ENCODE data around the gene XKR3. TPM values are rescaled to one million over a fixed set of nuclear protein-coding genes. Genes with fewer than 3 reads are reported as not detected.
A peak's percentile ranks its signal among the peaks of the same experiment; 100 is the strongest.

The XKR3 gene
- total RNA-seq, 1 experiment from 2014 or later, result not detected

DNA sequence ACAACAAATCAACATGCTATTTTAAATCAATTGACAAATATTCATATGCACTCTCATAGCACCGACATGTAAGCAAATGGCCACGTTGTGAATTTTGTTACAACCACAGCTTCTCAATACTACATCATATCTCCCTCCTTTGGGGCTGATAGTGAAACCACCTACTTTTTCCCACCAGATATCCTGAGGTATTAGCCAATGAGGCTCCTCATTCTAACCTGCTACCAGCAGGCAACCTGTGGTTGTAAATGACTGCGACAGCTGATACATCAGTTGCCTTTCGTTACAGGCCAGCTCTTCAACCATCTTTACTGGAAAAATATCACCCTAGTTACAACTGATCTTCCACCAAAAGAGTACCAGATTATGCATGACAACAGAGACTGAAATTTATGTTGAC is 3.7 kb upstream of the XKR3 start:
- Mint-ChIP-seq H3K36me3 (ENCODE audit: insufficient read depth, unreplicated experiment) (no peaks in the 10 kb centered on the region), H3K27me3 (ENCODE audit: insufficient read depth, unreplicated experiment) (no peaks in the 10 kb centered on the region), H3K4me3 (ENCODE audit: unreplicated experiment) (no peak overlapping the region), H3K4me1 (ENCODE audit: insufficient read depth, unreplicated experiment) (peaks cover 10% of the 10 kb centered on the region), H3K27ac (ENCODE audit: low read depth, unreplicated experiment) (no peak overlapping the region), H3K9me3 (ENCODE audit: unreplicated experiment) (no peaks in the 10 kb centered on the region)
- TF ChIP-seq, protein P1, sequence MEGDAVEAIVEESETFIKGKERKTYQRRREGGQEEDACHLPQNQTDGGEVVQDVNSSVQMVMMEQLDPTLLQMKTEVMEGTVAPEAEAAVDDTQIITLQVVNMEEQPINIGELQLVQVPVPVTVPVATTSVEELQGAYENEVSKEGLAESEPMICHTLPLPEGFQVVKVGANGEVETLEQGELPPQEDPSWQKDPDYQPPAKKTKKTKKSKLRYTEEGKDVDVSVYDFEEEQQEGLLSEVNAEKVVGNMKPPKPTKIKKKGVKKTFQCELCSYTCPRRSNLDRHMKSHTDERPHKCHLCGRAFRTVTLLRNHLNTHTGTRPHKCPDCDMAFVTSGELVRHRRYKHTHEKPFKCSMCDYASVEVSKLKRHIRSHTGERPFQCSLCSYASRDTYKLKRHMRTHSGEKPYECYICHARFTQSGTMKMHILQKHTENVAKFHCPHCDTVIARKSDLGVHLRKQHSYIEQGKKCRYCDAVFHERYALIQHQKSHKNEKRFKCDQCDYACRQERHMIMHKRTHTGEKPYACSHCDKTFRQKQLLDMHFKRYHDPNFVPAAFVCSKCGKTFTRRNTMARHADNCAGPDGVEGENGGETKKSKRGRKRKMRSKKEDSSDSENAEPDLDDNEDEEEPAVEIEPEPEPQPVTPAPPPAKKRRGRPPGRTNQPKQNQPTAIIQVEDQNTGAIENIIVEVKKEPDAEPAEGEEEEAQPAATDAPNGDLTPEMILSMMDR (IDR thresholded peaks at IDR 0.05; ENCODE audit: unreplicated experiment), result no peak
- BruUV-seq (replicated peaks), result no TSS peak
- no peak for DNase-seq (ENCODE audit: unreplicated experiment)
- CTCF ChIA-PET, result no interaction called here
- intact Hi-C loops (cut with micrococcal nuclease), result no loop called here
- POLR2A ChIA-PET, result interaction anchor here (1.2 kb wide), 1 partner anchor 9 kb away, joined by 5 read pairs; no protein-coding TSS in a partner anchor

DNA sequence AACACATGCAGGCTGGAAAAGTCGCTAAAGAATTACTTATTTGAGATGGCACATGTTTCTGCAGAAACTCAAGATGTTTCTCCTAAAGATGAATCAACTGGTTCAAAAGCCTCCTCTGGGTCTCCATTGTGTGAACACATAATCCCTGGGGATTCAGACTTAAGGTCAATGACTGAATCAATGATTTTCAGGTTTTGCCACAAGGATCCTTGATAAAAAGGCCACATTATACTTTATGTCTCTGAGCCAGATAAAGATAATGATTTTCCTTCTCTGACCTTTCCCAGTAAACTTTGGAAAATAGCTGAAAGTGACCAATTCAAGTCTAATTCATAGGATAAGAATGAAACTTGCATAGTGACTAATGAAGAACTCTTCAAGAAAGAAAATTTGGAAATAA is 2.3 kb upstream of the XKR3 start:
- no TSS peak for BruUV-seq (replicated peaks)
- Mint-ChIP-seq H3K27me3 (ENCODE audit: insufficient read depth, unreplicated experiment) (no peaks in the 10 kb centered on the region), H3K9me3 (ENCODE audit: unreplicated experiment) (no peaks in the 10 kb centered on the region), H3K4me3 (ENCODE audit: unreplicated experiment) (no peak overlapping the region), H3K36me3 (ENCODE audit: insufficient read depth, unreplicated experiment) (no peaks in the 10 kb centered on the region), H3K27ac (ENCODE audit: low read depth, unreplicated experiment) (no peak overlapping the region), H3K4me1 (ENCODE audit: insufficient read depth, unreplicated experiment) (peaks cover 10% of the 10 kb centered on the region)
- TF ChIP-seq, protein P1 (IDR thresholded peaks at IDR 0.05; ENCODE audit: unreplicated experiment), result no peak
- no peak for DNase-seq (ENCODE audit: unreplicated experiment)
- intact Hi-C loops (cut with micrococcal nuclease), result no loop called here
- ChIA-PET POLR2A (no interaction called here), CTCF (no interaction called here)

DNA sequence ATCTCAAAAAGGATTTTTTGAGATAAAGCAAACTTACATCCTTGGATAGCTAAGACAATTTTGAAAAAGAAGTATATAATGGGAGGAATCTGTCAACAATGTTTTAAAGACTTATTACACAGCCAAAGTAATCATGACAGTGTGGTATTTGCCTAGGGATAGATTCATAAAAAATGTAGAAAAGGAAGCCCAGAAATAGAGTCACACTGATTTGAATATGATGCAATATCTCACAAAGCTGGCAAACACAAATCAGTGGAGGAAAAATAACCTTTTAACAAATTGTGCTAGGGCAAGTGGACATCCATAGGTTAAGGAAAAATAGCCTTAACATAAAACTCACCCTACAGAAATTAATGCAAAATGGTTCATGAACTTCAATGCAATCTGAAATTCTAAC is 6.0 kb downstream of the XKR3 start:
- peak overlapping the region; percentile 5 for H3K27ac Mint-ChIP-seq (ENCODE audit: low read depth, unreplicated experiment)
- H3K9me3 Mint-ChIP-seq (ENCODE audit: unreplicated experiment), result peaks cover 8% of the 10 kb centered on the region
- BruUV-seq (replicated peaks), result no TSS peak

DNA sequence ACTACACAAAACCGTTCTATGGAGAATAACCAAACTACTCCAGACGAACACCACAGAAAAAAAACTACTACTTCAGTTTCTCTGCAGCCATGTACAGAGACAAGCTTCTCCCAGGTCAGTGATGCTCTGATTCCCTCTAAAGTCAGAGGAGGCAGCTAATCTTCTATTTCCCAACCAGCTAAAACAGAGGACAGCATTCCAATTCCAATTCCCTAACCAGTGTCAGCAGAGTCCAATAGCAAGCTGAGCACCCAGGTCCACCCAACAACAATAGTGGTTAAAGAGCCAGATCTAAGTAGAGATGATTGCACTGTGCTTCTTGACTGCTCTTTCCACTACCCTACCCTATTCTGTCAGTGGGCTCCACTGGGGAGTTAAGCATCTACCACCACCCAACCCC is 6.7 kb downstream of the XKR3 start:
- TF ChIP-seq, protein P1 (IDR thresholded peaks at IDR 0.05; ENCODE audit: unreplicated experiment), result no peak
- Mint-ChIP-seq H3K4me3 (ENCODE audit: unreplicated experiment) (no peak overlapping the region), H3K27ac (ENCODE audit: low read depth, unreplicated experiment) (peak overlapping the region; percentile 5), H3K4me1 (ENCODE audit: insufficient read depth, unreplicated experiment) (peaks cover 10% of the 10 kb centered on the region), H3K36me3 (ENCODE audit: insufficient read depth, unreplicated experiment) (no peaks in the 10 kb centered on the region), H3K9me3 (ENCODE audit: unreplicated experiment) (peaks cover 8% of the 10 kb centered on the region), H3K27me3 (ENCODE audit: insufficient read depth, unreplicated experiment) (no peaks in the 10 kb centered on the region)
- no TSS peak for BruUV-seq (replicated peaks)
- no peak for DNase-seq (ENCODE audit: unreplicated experiment)
- CTCF ChIA-PET, result interaction anchor here (0.6 kb wide), 1 partner anchor 353 kb away, joined by 3 read pairs; no protein-coding TSS in a partner anchor
- intact Hi-C loops (cut with micrococcal nuclease), result no loop called here
- POLR2A ChIA-PET, result interaction anchor here (0.6 to 0.7 kb wide), 3 partner anchors 12 to 33 kb away, joined by 3 to 4 read pairs (median 3); no protein-coding TSS in a partner anchor

More for the DNA sequence above, 6.0 kb downstream of the XKR3 start:
- POLR2A ChIA-PET, result interaction anchor here (0.6 to 0.7 kb wide), 2 partner anchors 13 kb away, joined by 3 read pairs; no protein-coding TSS in a partner anchor
- no peaks in the 10 kb centered on the region for H3K36me3 Mint-ChIP-seq (ENCODE audit: insufficient read depth, unreplicated experiment)
- TF ChIP-seq, protein P1 (IDR thresholded peaks at IDR 0.05; ENCODE audit: unreplicated experiment), result no peak
- H3K27me3 Mint-ChIP-seq (ENCODE audit: insufficient read depth, unreplicated experiment), result no peaks in the 10 kb centered on the region
- CTCF ChIA-PET, result interaction anchor here (0.6 to 0.9 kb wide), 2 partner anchors 10 to 98 kb away, joined by 3 read pairs; no protein-coding TSS in a partner anchor
- DNase-seq (ENCODE audit: unreplicated experiment), result peak; percentile 36
- intact Hi-C loops (cut with micrococcal nuclease), result no loop called here
- H3K4me3 Mint-ChIP-seq (ENCODE audit: unreplicated experiment), result no peak overlapping the region
- H3K4me1 Mint-ChIP-seq (ENCODE audit: insufficient read depth, unreplicated experiment), result peaks cover 10% of the 10 kb centered on the region

Measured in MCF 10A (cell line).